H1 (cell line): Measurements from ENCODE around the gene GRIN2C. TPM values are rescaled to one million over a fixed set of nuclear protein-coding genes. Genes with fewer than 3 reads are reported as not detected.

Experiments used
- ASH2L ChIP-seq: fragments of 200-600, 300-600 bp; sonication (generic); IDR thresholded peaks from one replicate; pipeline ENCODE4 v1.7.1; 2017; ENCODE audit warnings: low read length
- ATF3 ChIP-seq: IDR thresholded peaks from 2 replicates; pipeline ENCODE4 v1.6.1; 2011; ENCODE audit warnings: low read depth, mild to moderate bottlenecking, low read length; ENCODE audit not compliant: insufficient read depth
- BRCA1 ChIP-seq: IDR thresholded peaks from 2 replicates; pipeline ENCODE4 v1.6.1; 2012; ENCODE audit warnings: low read depth, low read length, improper control_type of control experiment
- CTCF ChIP-seq, 3 experiments: IDR thresholded peaks; 1 replicate in 2 of 3; 2 replicates in 1 of 3; pipeline versions ENCODE4 v1.5.1 to v1.6.1; 2011; ENCODE audit warnings: low read length in 3 of 3, mild to moderate bottlenecking in 3 of 3, inconsistent platforms in 2 of 3, low read depth in 1 of 3, moderate library complexity in 1 of 3; ENCODE audit not compliant: insufficient read depth in 1 of 3; ENCODE audit errors: control extremely low read depth in 1 of 3
- EZH2 ChIP-seq: fragments of 200-600 bp; sonication (generic); IDR thresholded peaks from 2 replicates; pipeline ENCODE4 v1.7.1; 2012; ENCODE audit warnings: low read depth, mild to moderate bottlenecking, moderate library complexity, low read length, inconsistent platforms; ENCODE audit not compliant: severe bottlenecking
- FOSL1 ChIP-seq: IDR thresholded peaks from 2 replicates; pipeline ENCODE4 v1.6.1; 2011; ENCODE audit warnings: mild to moderate bottlenecking, low read depth, low read length, moderate library complexity; ENCODE audit not compliant: insufficient read depth
- KDM4A ChIP-seq: IDR thresholded peaks from one replicate; pipeline ENCODE4 v1.7.1; 2012; ENCODE audit warnings: low read depth, mild to moderate bottlenecking, moderate library complexity, low read length, inconsistent platforms; ENCODE audit not compliant: severe bottlenecking
- PHF8 ChIP-seq: fragments of 200-600 bp; sonication (generic); conservative IDR thresholded peaks from 2 replicates; pipeline ENCODE4 v1.7.1; 2012; ENCODE audit warnings: low read depth, mild to moderate bottlenecking, inconsistent platforms, low read length, moderate library complexity
- POLR2A ChIP-seq, 2 experiments: IDR thresholded peaks; 1 replicate in 1 of 2; 2 replicates in 1 of 2; pipeline ENCODE4 v1.6.1; 2011; ENCODE audit warnings: low read depth in 2 of 2, low read length in 2 of 2, mild to moderate bottlenecking in 2 of 2; ENCODE audit errors: control extremely low read depth in 1 of 2
- SIN3A ChIP-seq, 2 experiments: IDR thresholded peaks in 1 of 2; conservative IDR thresholded peaks in 1 of 2; 2 replicates each; pipeline ENCODE4 v1.6.1; 2011 to 2012; ENCODE audit warnings: low read length in 2 of 2, improper control_type of control experiment in 1 of 2, low read depth in 1 of 2, mild to moderate bottlenecking in 1 of 2
- TAF7 ChIP-seq: optimal IDR thresholded peaks from 2 replicates; pipeline ENCODE3; 2011; ENCODE audit warnings: low read depth, mild to moderate bottlenecking, inconsistent platforms, low read length, moderate library complexity, borderline replicate concordance
- TCF12 ChIP-seq: IDR thresholded peaks from 2 replicates; pipeline ENCODE4 v1.6.1; 2011; ENCODE audit warnings: low read depth, mild to moderate bottlenecking, low read length
- polyA plus RNA-seq, 7 experiments: library from polyadenylated mRNA; depleted of rRNA in 3 of 7; stranded (reverse) in 5 of 7; unstranded in 2 of 7; fragments of >200 nt in 5 of 7; fragments of 200-250 nt in 2 of 7; gene quantifications; 1 replicate in 5 of 7; 2 replicates in 1 of 7; 4 replicates in 1 of 7; pipeline versions ENCODE4 v1.2.1 to v1.2.3, GENCODE V29; 2011 to 2013; ENCODE audit warnings: missing spikeins in 2 of 7, mixed read lengths in 2 of 7
- total RNA-seq: library from RNA; stranded (reverse); fragmentation: NEBNext Ultra II Directional; extraction: Animal tissue kit (Norgen Biotek cat#: 25700); gene quantifications from 2 replicates; pipeline ENCODE4 v1.2.1, GENCODE V29; 2021

The GRIN2C gene
- total and polyA plus RNA-seq, 2 of the 8 experiments (the other 6 are each of a cell fraction or from before 2014, with no cell fraction given), result 0.06 to 0.07 TPM

- TF ChIP-seq CTCF (IDR thresholded peaks at IDR 0.05; ENCODE audit: control extremely low read depth in 1 of 3, insufficient read depth in 1 of 3, low read depth in 1 of 3, low read length in 3 of 3), result no peak
- TF ChIP-seq FOSL1, result no peak
- TF ChIP-seq ASH2L, result no peak
- no peak for TF ChIP-seq BRCA1
- no peak for TF ChIP-seq POLR2A (IDR thresholded peaks at IDR 0.05; ENCODE audit: control extremely low read depth in 1 of 2, low read depth in 2 of 2, low read length in 2 of 2)
- no peak for TF ChIP-seq PHF8
- no peak for TF ChIP-seq EZH2
- TF ChIP-seq TCF12, result no peak
- TF ChIP-seq KDM4A, result no peak
- no peak for TF ChIP-seq SIN3A (conservative IDR thresholded peaks at IDR 0.05 in 1 of 2, IDR thresholded peaks at IDR 0.05 in 1 of 2; ENCODE audit: low read depth in 1 of 2, low read length in 2 of 2)
- no peak for TF ChIP-seq TAF7
- no peak for TF ChIP-seq ATF3
- TF ChIP-seq, all 59 proteins: peak for 0
Observed at GRCh38 chr17:74881073-74881472, 21.4 kb upstream of the GRIN2C start (continued).
